A549 (cell line): ENCODE data around the gene DLG4. TPM values are rescaled to one million over a fixed set of nuclear protein-coding genes. Genes with fewer than 3 reads are reported as not detected.

ENCODE experiments used
- ATAC-seq, 2 experiments: fragments of 200-7000 bp in 1 of 2; fragments of >200 bp in 1 of 2; cut with Nextera tagmentation in 1 of 2; cut with Tn5 transposase in 1 of 2; 3 replicates each; pipeline versions ENCODE4 v1.8.0 to v1.9.1; 2018 to 2020; ENCODE audit warnings: mild to moderate bottlenecking in 1 of 2, moderate library complexity in 1 of 2
- CTCF ChIA-PET: fragments of 300-600 bp; sonication (Branson Sonifier 250); formaldehyde crosslinking; extraction: SDS; loops from one replicate; lab custom pipeline; 2021; ENCODE audit warnings: antibody characterized with exemption, inconsistent platforms; lab: Yijun Ruan, JAX
- POLR2A ChIA-PET: fragments of 350-600 bp; formaldehyde crosslinking; extraction: SDS; loops from one replicate; lab custom pipeline; 2021; ENCODE audit warnings: antibody characterized with exemption, inconsistent platforms; lab: Yijun Ruan, JAX
- DNase-seq, 2 experiments: peaks; one replicate each; pipeline versions ENCODE4 v3.0.0 to v3.0.0-alpha.2; 2011 to 2016; ENCODE audit warnings: low read depth in 1 of 2, low spot score in 1 of 2
- FAIRE-seq: peaks from 2 replicates; lab custom pipeline; 2011; peaks lifted over from hg19 to GRCh38; lab: Jason Lieb, UNC
- H3K27ac ChIP-seq, 2 experiments: fragments of >200 bp; sonication (Bioruptor Twin); formaldehyde crosslinking; 3 replicates each; pipeline ENCODE4 v1.5.1; 2016 to 2017
- H3K4me1 ChIP-seq: fragments of >200 bp; sonication (Bioruptor Twin); formaldehyde crosslinking; 3 replicates; pipeline ENCODE4 v1.6.1; 2016
- H3K4me2 ChIP-seq: fragments of >200 bp; sonication (Bioruptor Twin); formaldehyde crosslinking; 3 replicates; pipeline ENCODE4 v1.6.1; 2016
- H3K4me3 ChIP-seq: fragments of >200 bp; sonication (Bioruptor Twin); formaldehyde crosslinking; 3 replicates; pipeline ENCODE4 v1.5.1; 2016
- H3K9me3 ChIP-seq: fragments of >200 bp; sonication (Bioruptor Twin); formaldehyde crosslinking; 3 replicates; pipeline ENCODE4 v1.6.1; 2016
- BHLHE40 ChIP-seq: IDR thresholded peaks from 2 replicates; pipeline ENCODE4 v1.6.1; 2012; ENCODE audit warnings: low read depth, low read length, inconsistent platforms
- CBX2 ChIP-seq: fragments of 200-600 bp; sonication (generic); IDR thresholded peaks from 2 replicates; pipeline ENCODE4 v1.6.1; 2016; ENCODE audit warnings: low read depth, mild to moderate bottlenecking, borderline replicate concordance
- CHD2 ChIP-seq: fragments of 150-350 bp; IDR thresholded peaks from 2 replicates; pipeline ENCODE4 v1.6.1; 2014; ENCODE audit warnings: low read length; ENCODE audit not compliant: partially characterized antibody
- EHMT2 ChIP-seq: fragments of 200-600 bp; sonication (generic); IDR thresholded peaks from 2 replicates; pipeline ENCODE4 v1.6.1; 2016; ENCODE audit warnings: antibody characterized with exemption, low read depth, mild to moderate bottlenecking, moderate library complexity
- JUN ChIP-seq, 2 experiments: fragments of >200 bp; sonication (Bioruptor Twin); formaldehyde crosslinking; IDR thresholded peaks; 2 replicates in 1 of 2; 3 replicates in 1 of 2; pipeline ENCODE4 v1.6.1; 2016 to 2017
- MAZ ChIP-seq: fragments of 150-350 bp; IDR thresholded peaks from 2 replicates; pipeline ENCODE4 v1.6.1; 2014; ENCODE audit warnings: antibody characterized with exemption, low read depth, low read length, borderline replicate concordance
- MYC ChIP-seq: IDR thresholded peaks from 2 replicates; pipeline ENCODE4 v1.6.1; 2012; ENCODE audit warnings: mild to moderate bottlenecking, inconsistent platforms, low read length, improper control_type of control experiment, borderline replicate concordance
- PHF8 ChIP-seq: fragments of 200-600 bp; sonication (generic); IDR thresholded peaks from 2 replicates; pipeline ENCODE4 v1.6.1; 2016; ENCODE audit warnings: low read depth, mild to moderate bottlenecking, antibody characterized with exemption, moderate library complexity, borderline replicate concordance
- POLR2A ChIP-seq: IDR thresholded peaks from 2 replicates; pipeline ENCODE4 v1.6.1; 2012; ENCODE audit warnings: mild to moderate bottlenecking, low read length
- RAD21 ChIP-seq, 2 experiments: fragments of >200 bp in 1 of 2; sonication (Bioruptor Twin) in 1 of 2; formaldehyde crosslinking in 1 of 2; IDR thresholded peaks in 1 of 2; conservative IDR thresholded peaks in 1 of 2; 2 replicates in 1 of 2; 3 replicates in 1 of 2; pipeline ENCODE4 v1.6.1; 2012 to 2018; ENCODE audit warnings: inconsistent platforms in 1 of 2
- RFX5 ChIP-seq: fragments of 450-650 bp; IDR thresholded peaks from 2 replicates; pipeline ENCODE4 v1.7.1; 2014; ENCODE audit warnings: antibody characterized with exemption, mild to moderate bottlenecking, moderate library complexity
- WGBS: methylation state at CpG from one replicate; pipeline ENCODE4 v1.1.6; 2017; ENCODE audit errors: missing lambda C conversion rate; 5-methylcytosine and 5-hydroxymethylcytosine counted together
- polyA plus RNA-seq, 4 experiments: library from polyadenylated mRNA; depleted of rRNA in 3 of 4; stranded (reverse); fragments of >200 nt; fragmentation: RNase III in 1 of 4; extraction: RNeasy Plus Mini Kit Qiagen cat#74134 plus additional on column Dnase treatment in 1 of 4; gene quantifications; 2 replicates in 3 of 4; 3 replicates in 1 of 4; pipeline ENCODE4 v1.2.3, GENCODE V29; 2011 to 2017
- TF ChIP-seq, protein P1 (sequence below): fragments of 200-600 bp; sonication (generic); IDR thresholded peaks from 2 replicates; pipeline ENCODE4 v1.6.1; 2016; ENCODE audit warnings: antibody characterized with exemption, mild to moderate bottlenecking, moderate library complexity
- TF ChIP-seq, protein P2 (sequence below): fragments of >200 bp; sonication (Bioruptor Twin); formaldehyde crosslinking; IDR thresholded peaks from 2 replicates; pipeline ENCODE4 v1.6.1; 2016
- TF ChIP-seq, protein P3 (sequence below): IDR thresholded peaks from 2 replicates; pipeline ENCODE4 v1.6.1; 2012
- TF ChIP-seq, protein P4 (sequence below): fragments of >200 bp; sonication (Bioruptor Twin); formaldehyde crosslinking; IDR thresholded peaks from 3 replicates; pipeline ENCODE4 v1.5.1; 2016

The DLG4 gene
- polyA plus RNA-seq, 2 of the 4 experiments (the other 2 are of a cell fraction), result 8.3 to 21.3 TPM

DNA sequence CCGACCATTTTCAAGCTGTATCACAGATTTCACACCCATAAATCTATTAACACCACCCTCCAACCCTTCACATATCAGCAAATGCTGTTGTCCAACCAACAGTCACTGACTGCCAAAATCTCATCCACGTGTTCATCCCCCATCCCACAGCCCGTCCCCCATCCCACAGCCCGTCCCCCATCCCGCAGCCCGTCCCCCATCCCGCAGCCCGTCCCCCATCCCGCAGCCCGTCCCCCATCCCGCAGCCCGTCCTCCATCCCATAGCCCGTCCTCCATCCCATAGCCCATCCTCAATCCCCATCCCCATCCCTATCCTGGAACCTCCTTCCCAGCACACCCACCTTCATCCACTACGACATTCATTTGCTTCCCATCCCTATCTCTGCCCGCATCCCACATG lies 14.1 kb downstream of the DLG4 start:
- CTCF ChIA-PET, result interaction anchor here (0.8 to 5.3 kb wide), 5 partner anchors 9 to 159 kb away, joined by 3 to 20 read pairs (median 5); partner anchors contain the start of gene ASGR1
- H3K27ac ChIP-seq, result peak overlapping the region; percentile 82 to 85
- peak overlapping the region; percentile 84 for H3K4me2 ChIP-seq
- H3K4me1 ChIP-seq, result peaks cover 12% of the 10 kb centered on the region
- H3K4me3 ChIP-seq, result peak overlapping the region; percentile 52
- DNase-seq, result no peak
- no peaks in the 10 kb centered on the region for H3K9me3 ChIP-seq
- POLR2A ChIA-PET, result no interaction called here
- 78% methylated on average over 7 of the region's 15 CpGs for WGBS
- TF ChIP-seq CBX2 (no peak), BHLHE40 (no peak)
- TF ChIP-seq, protein P1, sequence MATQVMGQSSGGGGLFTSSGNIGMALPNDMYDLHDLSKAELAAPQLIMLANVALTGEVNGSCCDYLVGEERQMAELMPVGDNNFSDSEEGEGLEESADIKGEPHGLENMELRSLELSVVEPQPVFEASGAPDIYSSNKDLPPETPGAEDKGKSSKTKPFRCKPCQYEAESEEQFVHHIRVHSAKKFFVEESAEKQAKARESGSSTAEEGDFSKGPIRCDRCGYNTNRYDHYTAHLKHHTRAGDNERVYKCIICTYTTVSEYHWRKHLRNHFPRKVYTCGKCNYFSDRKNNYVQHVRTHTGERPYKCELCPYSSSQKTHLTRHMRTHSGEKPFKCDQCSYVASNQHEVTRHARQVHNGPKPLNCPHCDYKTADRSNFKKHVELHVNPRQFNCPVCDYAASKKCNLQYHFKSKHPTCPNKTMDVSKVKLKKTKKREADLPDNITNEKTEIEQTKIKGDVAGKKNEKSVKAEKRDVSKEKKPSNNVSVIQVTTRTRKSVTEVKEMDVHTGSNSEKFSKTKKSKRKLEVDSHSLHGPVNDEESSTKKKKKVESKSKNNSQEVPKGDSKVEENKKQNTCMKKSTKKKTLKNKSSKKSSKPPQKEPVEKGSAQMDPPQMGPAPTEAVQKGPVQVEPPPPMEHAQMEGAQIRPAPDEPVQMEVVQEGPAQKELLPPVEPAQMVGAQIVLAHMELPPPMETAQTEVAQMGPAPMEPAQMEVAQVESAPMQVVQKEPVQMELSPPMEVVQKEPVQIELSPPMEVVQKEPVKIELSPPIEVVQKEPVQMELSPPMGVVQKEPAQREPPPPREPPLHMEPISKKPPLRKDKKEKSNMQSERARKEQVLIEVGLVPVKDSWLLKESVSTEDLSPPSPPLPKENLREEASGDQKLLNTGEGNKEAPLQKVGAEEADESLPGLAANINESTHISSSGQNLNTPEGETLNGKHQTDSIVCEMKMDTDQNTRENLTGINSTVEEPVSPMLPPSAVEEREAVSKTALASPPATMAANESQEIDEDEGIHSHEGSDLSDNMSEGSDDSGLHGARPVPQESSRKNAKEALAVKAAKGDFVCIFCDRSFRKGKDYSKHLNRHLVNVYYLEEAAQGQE, result no peak
- no peak for FAIRE-seq
- ATAC-seq, result no peak

DNA sequence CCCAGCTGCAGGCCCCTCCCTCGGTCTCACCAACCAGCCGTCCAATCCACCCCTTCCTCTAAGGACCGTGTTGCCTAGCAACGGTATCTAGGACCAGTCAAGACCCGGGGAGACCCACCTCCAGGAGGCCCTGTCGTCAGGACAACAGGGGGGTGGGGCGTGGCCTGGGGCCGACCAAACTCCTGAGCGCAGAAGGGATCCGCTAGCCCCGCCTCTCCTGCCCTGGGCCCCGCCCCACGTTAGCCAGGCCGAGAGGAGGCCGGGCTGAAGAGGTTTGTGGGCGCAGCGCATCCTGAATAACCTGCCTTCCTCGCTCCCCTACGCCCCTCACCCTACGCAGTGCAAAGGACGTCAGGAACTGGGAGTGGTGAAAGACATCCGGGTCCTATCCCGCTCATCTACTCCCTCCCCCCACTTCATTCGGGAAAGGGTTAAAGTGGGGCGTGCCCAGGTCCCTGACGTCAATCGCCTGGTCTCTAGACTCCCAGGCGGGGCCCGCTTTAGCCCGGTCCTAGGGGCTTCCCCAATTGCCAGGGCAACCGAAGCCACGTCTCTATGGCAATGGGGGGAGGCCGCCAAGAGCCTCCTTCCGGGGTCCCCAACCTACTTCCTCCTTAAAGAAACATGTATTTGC lies 14.7 kb downstream of the DLG4 start:
- Histone ChIP-seq H3K4me1 (peaks cover 12% of the 10 kb centered on the region), H3K27ac (peak overlapping the region; percentile 82 to 85), H3K9me3 (no peaks in the 10 kb centered on the region), H3K4me3 (peak overlapping the region; percentile 52), H3K4me2 (peak overlapping the region; percentile 84)
- TF ChIP-seq, protein P2, sequence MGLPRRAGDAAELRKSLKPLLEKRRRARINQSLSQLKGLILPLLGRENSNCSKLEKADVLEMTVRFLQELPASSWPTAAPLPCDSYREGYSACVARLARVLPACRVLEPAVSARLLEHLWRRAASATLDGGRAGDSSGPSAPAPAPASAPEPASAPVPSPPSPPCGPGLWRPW, result no peak
- TF ChIP-seq EHMT2 (no peak), CHD2 (peak; percentile 57), POLR2A (peak; percentile 59), RFX5 (peak; percentile 56; the same call in 1 of the 2 replicates), PHF8 (0 out of 2 replicates have a peak, but pooled peaks have one; percentile 19), MYC (no peak; the same call in 1 of the 2 replicates), JUN (IDR thresholded peaks at IDR 0.05) (peak in 1 of 2 experiments; percentile 35; a peak in 2 of 5 replicates), RAD21 (conservative IDR thresholded peaks at IDR 0.05 in 1 of 2, IDR thresholded peaks at IDR 0.05 in 1 of 2) (no peak), MAZ (peak; percentile 52; the same call in 1 of the 2 replicates)
- TF ChIP-seq, protein P3, sequence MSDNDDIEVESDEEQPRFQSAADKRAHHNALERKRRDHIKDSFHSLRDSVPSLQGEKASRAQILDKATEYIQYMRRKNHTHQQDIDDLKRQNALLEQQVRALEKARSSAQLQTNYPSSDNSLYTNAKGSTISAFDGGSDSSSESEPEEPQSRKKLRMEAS, result peak; percentile 48; the same call in 1 of the 2 replicates
- TF ChIP-seq, protein P4, sequence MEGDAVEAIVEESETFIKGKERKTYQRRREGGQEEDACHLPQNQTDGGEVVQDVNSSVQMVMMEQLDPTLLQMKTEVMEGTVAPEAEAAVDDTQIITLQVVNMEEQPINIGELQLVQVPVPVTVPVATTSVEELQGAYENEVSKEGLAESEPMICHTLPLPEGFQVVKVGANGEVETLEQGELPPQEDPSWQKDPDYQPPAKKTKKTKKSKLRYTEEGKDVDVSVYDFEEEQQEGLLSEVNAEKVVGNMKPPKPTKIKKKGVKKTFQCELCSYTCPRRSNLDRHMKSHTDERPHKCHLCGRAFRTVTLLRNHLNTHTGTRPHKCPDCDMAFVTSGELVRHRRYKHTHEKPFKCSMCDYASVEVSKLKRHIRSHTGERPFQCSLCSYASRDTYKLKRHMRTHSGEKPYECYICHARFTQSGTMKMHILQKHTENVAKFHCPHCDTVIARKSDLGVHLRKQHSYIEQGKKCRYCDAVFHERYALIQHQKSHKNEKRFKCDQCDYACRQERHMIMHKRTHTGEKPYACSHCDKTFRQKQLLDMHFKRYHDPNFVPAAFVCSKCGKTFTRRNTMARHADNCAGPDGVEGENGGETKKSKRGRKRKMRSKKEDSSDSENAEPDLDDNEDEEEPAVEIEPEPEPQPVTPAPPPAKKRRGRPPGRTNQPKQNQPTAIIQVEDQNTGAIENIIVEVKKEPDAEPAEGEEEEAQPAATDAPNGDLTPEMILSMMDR, result no peak
- ChIA-PET POLR2A (no interaction called here), CTCF (interaction anchor here (2.0 to 2.8 kb wide), 2 partner anchors 9 to 160 kb away, joined by 9 to 10 read pairs; no protein-coding TSS in a partner anchor)
- DNase-seq, result peak; percentile 94 to 98
- peak; percentile 87 to 91 for ATAC-seq
- WGBS, result 1% methylated on average over 34 of the region's 34 CpGs
- no peak for FAIRE-seq
